Endothelial cell of umbilical vein (primary cell): ENCODE measurements around the gene PPFIA3.

Experiments
- CTCF ChIP-seq, 2 donors: IDR thresholded peaks; 1 replicate in 1 of 2; 2 replicates in 1 of 2; pipeline ENCODE4 v1.5.1; 2011; ENCODE audit warnings: low read length in 2 of 2, mild to moderate bottlenecking in 2 of 2, moderate library complexity in 2 of 2, control low read depth in 1 of 2, inconsistent platforms in 1 of 2, low read depth in 1 of 2; ENCODE audit not compliant: insufficient read depth in 1 of 2; ENCODE audit errors: extremely low read depth in 1 of 2
- EZH2 ChIP-seq: IDR thresholded peaks from 2 replicates; pipeline ENCODE4 v1.6.1; 2012; ENCODE audit warnings: borderline replicate concordance, low read depth, mild to moderate bottlenecking, moderate library complexity, low read length, inconsistent platforms; ENCODE audit not compliant: severe bottlenecking
- GATA2 ChIP-seq: IDR thresholded peaks from 2 replicates; pipeline ENCODE4 v1.7.0; 2011; ENCODE audit warnings: low read depth, mild to moderate bottlenecking, moderate library complexity, mixed read lengths, low read length; ENCODE audit not compliant: insufficient read length, insufficient read depth
- JUN ChIP-seq: IDR thresholded peaks from 2 replicates; pipeline ENCODE4 v1.6.1; 2011; ENCODE audit warnings: borderline replicate concordance, low read depth; ENCODE audit not compliant: insufficient read length, insufficient read depth
- MAX ChIP-seq: IDR thresholded peaks from 2 replicates; pipeline ENCODE4 v1.6.1; 2011; ENCODE audit not compliant: insufficient read depth, insufficient read length
- POLR2A ChIP-seq: IDR thresholded peaks from 2 replicates; pipeline ENCODE4 v1.6.1; 2012; ENCODE audit warnings: low read depth, mild to moderate bottlenecking, control low read depth, low read length
- POLR2AphosphoS5 ChIP-seq: IDR thresholded peaks from 2 replicates; pipeline ENCODE4 v1.6.1; 2012; ENCODE audit warnings: low read depth, mild to moderate bottlenecking, control low read depth, low read length, moderate library complexity; ENCODE audit not compliant: insufficient read depth

DNA sequence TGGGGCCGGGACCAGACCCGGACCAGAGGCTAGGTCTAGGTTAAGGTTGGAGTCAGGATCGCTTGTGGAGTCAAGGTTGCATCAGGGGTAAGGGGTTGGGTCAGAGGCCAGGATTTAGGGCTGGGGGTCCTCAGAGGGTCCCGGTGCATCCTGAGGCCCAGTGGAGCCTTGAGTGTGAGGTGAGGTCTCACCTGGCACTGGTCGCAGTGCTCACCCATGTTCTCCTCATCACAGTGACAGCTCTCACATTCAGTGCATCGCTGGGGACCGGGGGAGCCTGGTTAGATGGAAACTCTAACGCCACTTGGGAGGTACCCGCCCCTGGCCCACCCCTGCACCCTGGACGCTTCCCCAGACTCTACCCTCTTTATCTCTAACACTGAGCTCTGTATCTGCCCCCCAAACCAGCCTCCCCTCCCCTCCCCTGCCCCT is 32.8 kb downstream of the PPFIA3 start:
- TF ChIP-seq POLR2A (no peak), CTCF (IDR thresholded peaks at IDR 0.05; ENCODE audit: extremely low read depth in 1 of 2, insufficient read depth in 1 of 2, low read depth in 1 of 2, low read length in 2 of 2) (no peak), POLR2AphosphoS5 (no peak), JUN (no peak), GATA2 (no peak), EZH2 (no peak), MAX (no peak)
